Epithelial cell of prostate (primary cell): ENCODE results near the gene SLIT3.

Experiments used
- DNase-seq: peaks from one replicate; pipeline ENCODE4 v3.0.0-alpha.2; 2011; ENCODE audit warnings: low read depth, low spot score
- H3K27ac ChIP-seq: fragments of 450-650 bp; 2 replicates; pipeline ENCODE4 v1.5.1; 2017; ENCODE audit warnings: mild to moderate bottlenecking

The SLIT3 gene

GRCh38 chr5:168860081-168860480 is 440.9 kb downstream of the SLIT3 start:
- H3K27ac ChIP-seq, result no peak overlapping the region
- no peak for DNase-seq

- DNase-seq, result no peak
- no peak overlapping the region for H3K27ac ChIP-seq
These were observed 441.5 kb downstream of the SLIT3 start for GRCh38 chr5:168859471-168859870.

GRCh38 chr5:168858994-168859393 is 441.9 kb downstream of the SLIT3 start:
- H3K27ac ChIP-seq, result no peak overlapping the region
- DNase-seq, result no peak

DNA sequence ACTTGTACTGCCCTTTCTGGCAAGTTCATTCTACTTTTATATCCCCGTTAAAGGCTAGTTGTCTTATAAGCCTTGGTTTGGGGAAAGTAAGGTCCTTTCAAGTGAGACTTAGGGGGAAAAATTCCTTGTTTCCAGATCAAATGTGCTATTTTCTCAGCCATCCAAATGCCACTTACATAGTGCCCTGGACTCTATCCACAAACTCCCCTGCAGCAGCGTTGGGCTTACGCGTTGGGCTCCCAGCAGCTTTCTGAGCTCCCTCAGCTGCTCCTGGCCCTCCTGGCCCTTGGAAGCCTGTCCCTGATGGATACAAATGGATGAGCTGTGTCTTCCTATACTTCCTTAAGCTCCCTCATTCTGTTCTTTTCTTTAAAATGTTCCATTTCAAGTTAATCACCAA is 442.6 kb downstream of the SLIT3 start:
- no peak overlapping the region for H3K27ac ChIP-seq
- DNase-seq, result no peak

GRCh38 chr5:168853972-168854371 is 447.0 kb downstream of the SLIT3 start:
- H3K27ac ChIP-seq, result no peak overlapping the region
- DNase-seq, result no peak

DNA sequence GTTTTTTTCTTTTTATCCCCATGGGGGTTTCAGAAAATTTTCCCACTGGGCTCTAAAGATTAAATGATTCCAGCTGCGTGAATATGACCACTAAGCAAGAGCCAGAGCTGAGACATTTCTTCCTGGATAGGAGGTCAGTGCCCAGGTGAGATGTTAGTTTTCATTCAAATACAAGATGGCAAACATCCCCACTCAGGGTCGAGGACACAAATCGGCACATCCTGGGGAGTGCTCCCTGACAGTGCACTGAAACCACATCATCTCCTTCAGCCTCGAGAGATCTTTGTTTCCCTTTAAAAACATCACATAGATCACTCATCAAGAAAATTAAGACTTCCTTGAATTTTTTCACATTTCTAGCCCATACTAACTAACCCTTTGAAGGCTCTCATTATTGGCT is 448.6 kb downstream of the SLIT3 start:
- H3K27ac ChIP-seq, result no peak overlapping the region
- DNase-seq, result no peak

GRCh38 chr5:168851902-168852321 is 449.0 kb downstream of the SLIT3 start:
- peak; percentile 12 for DNase-seq
- no peak overlapping the region for H3K27ac ChIP-seq

DNA sequence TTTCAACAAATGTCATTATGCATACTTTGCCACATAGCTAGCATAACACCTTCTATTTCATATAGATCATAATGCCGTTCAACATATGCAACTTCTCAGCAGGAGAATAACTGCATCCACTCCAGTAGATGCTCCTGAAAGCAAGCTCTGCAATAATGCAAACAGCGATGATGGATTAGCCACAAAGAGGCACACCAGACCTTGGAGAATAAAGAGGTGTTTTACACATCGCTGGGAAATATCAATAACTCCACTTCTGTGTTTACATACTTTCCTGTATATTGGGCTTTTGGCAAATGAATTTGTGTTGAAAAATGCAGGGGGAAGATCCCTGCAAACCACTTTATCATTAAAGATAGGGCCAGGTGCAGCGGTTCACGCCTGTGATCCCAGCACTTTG is 450.3 kb downstream of the SLIT3 start:
- no peak overlapping the region for H3K27ac ChIP-seq
- no peak for DNase-seq

DNA sequence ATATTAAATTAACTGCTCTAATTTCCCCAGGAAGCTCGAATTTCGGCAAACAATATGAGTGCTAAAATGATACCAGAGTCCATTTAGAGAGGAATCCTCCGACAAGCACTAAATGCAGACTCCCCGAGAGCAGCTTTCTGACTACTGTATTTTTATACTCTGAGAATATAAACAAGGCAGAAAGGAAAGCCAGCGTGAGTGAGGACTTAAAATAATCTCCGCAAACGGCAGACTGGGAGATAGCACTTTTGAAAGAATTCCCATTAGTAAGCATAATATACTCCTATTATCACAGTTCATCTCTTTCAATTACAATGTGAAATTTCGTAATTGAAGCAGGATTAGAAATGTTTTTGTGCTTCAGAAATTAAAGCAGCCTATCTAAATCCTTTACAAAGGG is 452.4 kb downstream of the SLIT3 start:
- no peak overlapping the region for H3K27ac ChIP-seq
- DNase-seq, result no peak

DNA sequence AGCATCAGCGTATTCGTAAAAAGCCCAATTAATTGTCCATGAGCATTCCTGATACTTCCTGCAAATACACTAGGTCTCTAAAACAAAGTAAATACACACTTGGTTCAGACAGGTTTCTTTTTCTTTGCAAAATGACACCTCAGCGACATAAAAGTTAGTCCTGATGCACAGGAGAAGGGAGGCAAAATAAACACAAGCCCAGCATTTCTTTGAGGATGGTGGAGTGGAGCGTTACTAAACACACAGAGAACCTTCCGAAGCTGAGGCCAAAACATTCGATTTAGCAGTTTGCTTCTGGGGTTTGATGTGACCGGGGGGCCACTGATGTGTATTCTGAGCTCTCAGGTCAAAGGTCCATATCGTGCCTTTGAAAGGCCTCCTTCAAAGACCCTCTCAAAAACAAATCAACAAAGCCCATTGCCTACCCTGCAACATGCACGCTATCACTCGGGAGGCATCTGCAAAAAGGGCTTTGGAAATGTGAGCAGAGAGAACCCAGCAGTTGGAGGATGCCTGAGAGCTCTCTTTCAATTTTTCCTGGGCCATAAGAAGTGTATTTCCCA is 453.3 kb downstream of the SLIT3 start:
- no peak overlapping the region for H3K27ac ChIP-seq
- DNase-seq, result no peak

- DNase-seq, result no peak
- no peak overlapping the region for H3K27ac ChIP-seq
These were observed 456.0 kb downstream of the SLIT3 start for GRCh38 chr5:168844922-168845296.

GRCh38 chr5:168844016-168844921 is 456.7 kb downstream of the SLIT3 start:
- no peak overlapping the region for H3K27ac ChIP-seq
- DNase-seq, result no peak

- no peak overlapping the region for H3K27ac ChIP-seq
- no peak for DNase-seq
These were observed 457.5 kb downstream of the SLIT3 start for GRCh38 chr5:168843277-168844015.

DNA sequence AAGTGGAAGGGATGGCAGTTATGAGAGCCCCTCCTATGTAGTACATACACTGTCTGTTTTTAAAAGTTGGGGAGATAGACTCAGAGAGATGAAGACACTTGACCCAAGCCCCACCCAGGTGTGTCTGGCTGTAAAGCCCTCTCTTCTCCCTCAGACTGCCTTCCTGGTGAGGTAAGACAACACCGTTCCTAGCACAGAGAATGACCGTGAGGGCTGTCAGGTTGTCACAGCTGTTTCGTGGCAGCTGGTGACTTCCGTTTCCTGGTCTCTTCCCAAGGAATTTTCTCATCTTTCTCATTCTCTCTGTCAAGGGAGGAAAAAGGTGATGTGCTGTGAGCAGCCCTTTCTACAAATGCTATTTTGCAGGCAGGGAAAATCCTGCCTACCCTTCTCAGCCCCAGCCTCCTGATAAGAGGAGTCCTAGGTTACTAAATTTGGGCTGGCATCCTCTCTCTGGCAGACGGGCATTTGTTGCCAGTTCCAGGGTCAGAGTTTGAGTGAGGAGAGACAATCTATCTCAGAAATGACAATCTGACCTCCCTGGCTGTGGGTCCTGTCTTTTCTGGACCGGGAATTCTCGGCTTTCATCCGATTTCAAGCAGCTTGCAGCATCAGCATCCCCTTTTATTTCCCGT is 458.3 kb downstream of the SLIT3 start:
- no peak for DNase-seq
- no peak overlapping the region for H3K27ac ChIP-seq

DNA sequence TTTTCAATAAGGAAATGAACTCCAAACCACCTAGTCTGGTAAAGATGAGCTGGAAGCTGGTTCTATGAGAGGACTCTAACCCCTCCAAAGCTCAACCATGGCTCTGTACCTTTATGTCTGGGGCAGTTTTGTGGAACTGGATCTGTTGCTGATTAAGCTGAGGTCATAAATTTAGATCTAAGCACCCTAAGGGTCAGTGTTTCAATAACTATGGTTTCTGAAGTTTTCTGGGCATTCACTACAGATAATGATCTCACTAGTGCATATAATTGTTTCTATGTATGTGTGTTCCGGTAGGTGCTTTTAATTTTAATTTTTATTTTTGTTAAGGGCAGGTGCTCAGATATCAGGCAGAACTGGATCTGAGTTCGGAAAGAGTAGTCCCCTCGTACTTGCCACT is 463.1 kb downstream of the SLIT3 start:
- DNase-seq, result no peak
- H3K27ac ChIP-seq, result no peak overlapping the region

GRCh38 chr5:168836603-168837231 is 464.2 kb downstream of the SLIT3 start:
- H3K27ac ChIP-seq, result no peak overlapping the region
- DNase-seq, result no peak

DNA sequence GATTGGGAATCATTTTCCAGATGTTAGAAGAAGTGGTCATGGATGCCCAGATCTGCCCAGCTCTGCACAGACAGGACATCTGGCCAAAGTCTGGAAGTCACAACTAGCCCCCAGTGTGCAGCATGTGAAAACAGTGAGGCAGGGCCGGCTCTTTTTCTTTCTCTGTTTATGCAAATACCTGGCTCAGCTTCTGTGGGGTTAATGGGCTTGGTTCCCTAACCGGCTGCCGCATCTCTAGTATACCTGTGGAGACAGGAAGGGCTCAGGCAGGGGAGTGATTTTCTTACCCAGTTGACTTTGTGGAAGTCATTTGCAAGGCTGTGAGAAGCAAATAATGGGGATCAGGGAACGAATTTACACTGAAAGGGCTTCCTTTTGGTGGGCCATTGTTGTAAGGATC is 467.0 kb downstream of the SLIT3 start:
- no peak overlapping the region for H3K27ac ChIP-seq
- DNase-seq, result no peak

GRCh38 chr5:168833383-168833782 is 467.6 kb downstream of the SLIT3 start:
- no peak overlapping the region for H3K27ac ChIP-seq
- no peak for DNase-seq

DNA sequence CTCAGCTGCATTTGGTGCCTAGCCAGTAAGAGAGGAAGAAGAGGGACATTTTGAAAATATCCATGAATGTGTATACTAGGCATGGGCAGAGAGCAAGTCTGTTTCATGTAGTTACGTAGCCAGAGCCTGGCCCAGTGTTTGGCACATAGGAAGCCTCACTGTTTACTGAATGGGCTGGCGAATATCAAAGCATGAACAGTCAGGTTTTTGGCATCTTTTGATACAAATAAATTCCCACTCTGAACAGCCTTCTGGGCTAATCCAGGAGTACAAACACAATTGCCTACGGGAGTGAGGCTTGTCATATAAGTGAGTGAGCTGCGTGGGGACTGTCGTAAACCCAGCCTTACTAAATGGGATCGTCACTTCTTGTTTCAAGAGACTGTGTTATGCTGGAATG is 468.6 kb downstream of the SLIT3 start:
- no peak overlapping the region for H3K27ac ChIP-seq
- no peak for DNase-seq

DNA sequence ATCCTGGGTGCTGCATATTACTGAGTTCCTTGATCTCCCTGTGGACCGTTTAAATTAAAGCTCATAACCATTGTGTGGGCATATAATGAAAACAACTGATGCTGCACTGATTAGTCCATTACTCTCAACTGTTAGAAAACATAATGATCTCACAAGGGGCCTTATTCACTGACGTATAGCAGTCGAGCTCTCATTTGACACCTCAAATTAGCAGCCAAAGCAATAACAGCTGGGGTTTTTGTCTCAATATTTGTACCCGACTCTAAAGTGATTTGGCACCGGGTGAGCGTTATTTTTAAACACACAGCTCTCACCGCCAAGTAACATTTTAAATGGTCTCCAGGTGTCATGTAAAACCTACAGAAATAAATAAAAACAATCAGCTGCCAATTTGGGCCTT is 469.6 kb downstream of the SLIT3 start:
- no peak for DNase-seq

More for the DNA sequence above, 469.6 kb downstream of the SLIT3 start:
- no peak overlapping the region for H3K27ac ChIP-seq
